Ovary (tissue), 3 donors: ENCODE data around the gene CYP21A2.

Source experiments
- EP300 ChIP-seq: sonication (generic); formaldehyde crosslinking; IDR thresholded peaks from one replicate; pipeline ENCODE4 v1.6.1; 2017; ENCODE audit warnings: antibody characterized with exemption
- TF ChIP-seq, protein P1 (sequence below), 3 donors: fragments of 450-650 bp in 2 of 3; fragments of 200-600 bp in 1 of 3; IDR thresholded peaks; one replicate each; pipeline versions ENCODE4 v1.5.1 to v1.8.0; 2016 to 2022; ENCODE audit warnings: antibody characterized with exemption in 3 of 3, mild to moderate bottlenecking in 1 of 3
- donor health status: DM: no; HTN: no; CAD: no.

DNA sequence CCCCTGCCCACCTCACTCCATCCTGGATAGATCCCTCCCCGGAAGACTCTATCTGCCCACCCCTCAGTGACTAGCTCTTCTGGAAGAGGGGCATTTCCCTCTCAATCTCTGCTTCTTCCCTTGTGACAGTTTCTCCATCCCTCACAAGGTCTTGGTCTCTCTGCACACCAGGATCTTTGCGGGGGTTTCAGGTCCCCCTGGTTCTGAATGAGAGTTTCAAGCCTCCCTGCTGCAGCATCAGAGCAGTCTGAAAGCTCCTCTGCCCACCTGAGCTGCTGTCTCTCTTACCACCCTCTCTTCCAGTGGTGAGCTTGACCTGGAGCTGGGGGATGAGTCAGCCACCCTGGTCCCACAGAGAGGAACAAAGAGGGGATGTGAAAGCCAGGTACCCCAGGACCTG lies 46.6 kb downstream of the CYP21A2 start:
- TF ChIP-seq, protein P1, sequence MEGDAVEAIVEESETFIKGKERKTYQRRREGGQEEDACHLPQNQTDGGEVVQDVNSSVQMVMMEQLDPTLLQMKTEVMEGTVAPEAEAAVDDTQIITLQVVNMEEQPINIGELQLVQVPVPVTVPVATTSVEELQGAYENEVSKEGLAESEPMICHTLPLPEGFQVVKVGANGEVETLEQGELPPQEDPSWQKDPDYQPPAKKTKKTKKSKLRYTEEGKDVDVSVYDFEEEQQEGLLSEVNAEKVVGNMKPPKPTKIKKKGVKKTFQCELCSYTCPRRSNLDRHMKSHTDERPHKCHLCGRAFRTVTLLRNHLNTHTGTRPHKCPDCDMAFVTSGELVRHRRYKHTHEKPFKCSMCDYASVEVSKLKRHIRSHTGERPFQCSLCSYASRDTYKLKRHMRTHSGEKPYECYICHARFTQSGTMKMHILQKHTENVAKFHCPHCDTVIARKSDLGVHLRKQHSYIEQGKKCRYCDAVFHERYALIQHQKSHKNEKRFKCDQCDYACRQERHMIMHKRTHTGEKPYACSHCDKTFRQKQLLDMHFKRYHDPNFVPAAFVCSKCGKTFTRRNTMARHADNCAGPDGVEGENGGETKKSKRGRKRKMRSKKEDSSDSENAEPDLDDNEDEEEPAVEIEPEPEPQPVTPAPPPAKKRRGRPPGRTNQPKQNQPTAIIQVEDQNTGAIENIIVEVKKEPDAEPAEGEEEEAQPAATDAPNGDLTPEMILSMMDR (IDR thresholded peaks at IDR 0.05), result no peak
- TF ChIP-seq EP300, result no peak
